ENCODE results near the gene GRB7. TPM values are rescaled to one million over a fixed set of nuclear protein-coding genes. Genes with fewer than 3 reads are reported as not detected.
"Not testable (repeated sequence)": the region's sequence is repeated elsewhere in the genome, so short reads cannot be mapped to it uniquely, and the experiment has no call there.

Gene GRB7
- total and polyA plus RNA-seq, 5 experiments from 2014 or later = not detected

DNA sequence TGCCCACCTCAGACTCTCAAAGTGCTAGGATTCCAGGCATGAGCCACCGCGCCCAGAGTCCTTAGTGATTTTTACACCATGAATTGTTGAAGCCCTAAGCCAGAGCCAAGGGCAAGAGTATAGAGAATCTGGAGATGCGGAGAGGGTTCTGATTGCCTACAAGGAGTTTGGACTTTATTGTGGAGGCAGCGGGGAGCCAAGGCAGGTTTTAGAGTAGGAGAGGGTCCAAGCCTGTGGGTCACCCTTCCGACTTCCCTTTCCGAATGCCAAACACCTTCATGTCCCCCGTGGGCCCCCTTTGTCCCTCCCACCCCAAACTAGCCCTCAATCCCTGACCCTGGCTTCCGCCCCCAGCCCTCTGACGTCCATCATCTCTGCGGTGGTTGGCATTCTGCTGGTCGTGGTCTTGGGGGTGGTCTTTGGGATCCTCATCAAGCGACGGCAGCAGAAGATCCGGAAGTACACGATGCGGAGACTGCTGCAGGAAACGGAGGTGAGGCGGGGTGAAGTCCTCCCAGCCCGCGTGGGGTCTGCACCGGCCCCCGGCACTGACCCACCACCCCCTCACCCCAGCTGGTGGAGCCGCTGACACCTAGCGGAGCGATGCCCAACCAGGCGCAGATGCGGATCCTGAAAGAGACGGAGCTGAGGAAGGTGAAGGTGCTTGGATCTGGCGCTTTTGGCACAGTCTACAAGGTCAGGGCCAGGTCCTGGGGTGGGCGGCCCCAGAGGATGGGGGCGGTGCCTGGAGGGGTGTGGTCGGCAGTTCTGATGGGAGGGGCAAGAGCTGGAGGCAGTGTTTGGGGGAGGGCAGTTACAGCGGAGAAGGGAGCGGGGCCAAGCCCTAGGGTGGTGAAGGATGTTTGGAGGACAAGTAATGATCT, 14.5 kb upstream of the GRB7 start:
- Mint-ChIP-seq H3K27ac (no peak overlapping the region), H3K4me1 (peaks cover 5 to 7% (median 6%) of the 10 kb centered on the region in 4 donors), H3K4me3 (no peak overlapping the region), H3K9me3 (no peaks in the 10 kb centered on the region), H3K27me3 (no peaks in the 10 kb centered on the region), H3K36me3 (peaks cover 0 to 18% (median 0%) of the 10 kb centered on the region in 3 donors)
- ATAC-seq (peak in 1 of 2 donors; percentile 35), DNase-seq (peak in 1 of 10 donors; percentile 61)
- POLR2A ChIA-PET = interaction anchor here (0.6 to 0.9 kb wide), 2 partner anchors 46 to 192 kb away, joined by 3 read pairs; no protein-coding TSS in a partner anchor

DNA sequence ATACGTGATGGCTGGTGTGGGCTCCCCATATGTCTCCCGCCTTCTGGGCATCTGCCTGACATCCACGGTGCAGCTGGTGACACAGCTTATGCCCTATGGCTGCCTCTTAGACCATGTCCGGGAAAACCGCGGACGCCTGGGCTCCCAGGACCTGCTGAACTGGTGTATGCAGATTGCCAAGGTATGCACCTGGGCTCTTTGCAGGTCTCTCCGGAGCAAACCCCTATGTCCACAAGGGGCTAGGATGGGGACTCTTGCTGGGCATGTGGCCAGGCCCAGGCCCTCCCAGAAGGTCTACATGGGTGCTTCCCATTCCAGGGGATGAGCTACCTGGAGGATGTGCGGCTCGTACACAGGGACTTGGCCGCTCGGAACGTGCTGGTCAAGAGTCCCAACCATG, 13.0 kb upstream of the GRB7 start:
- peaks cover 10 to 21% (median 19%) of the 10 kb centered on the region in 4 donors for H3K4me1 Mint-ChIP-seq
- ATAC-seq = no peak
- POLR2A ChIA-PET = interaction anchor here (1.7 kb wide), 1 partner anchor 138 kb away, joined by 6 read pairs; no protein-coding TSS in a partner anchor

DNA sequence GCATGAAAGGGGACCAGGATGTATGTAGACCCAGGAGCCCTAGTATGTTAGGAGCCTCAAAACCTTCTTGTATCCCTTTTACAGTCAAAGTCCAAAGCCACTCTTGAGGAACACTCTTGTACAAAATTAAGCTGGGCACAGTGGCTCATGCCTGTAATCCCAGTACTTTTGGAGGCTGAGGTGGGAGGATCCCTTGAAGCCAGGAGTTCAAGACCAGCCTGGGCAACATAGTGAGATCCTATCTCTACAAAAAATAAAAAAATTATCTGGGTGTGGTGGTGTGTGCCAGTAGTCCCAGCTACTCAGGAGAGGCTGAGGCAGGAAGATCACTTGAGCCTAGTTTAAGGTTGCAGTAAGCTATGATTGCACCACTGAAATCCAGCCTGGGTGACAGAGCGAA, 11.8 kb upstream of the GRB7 start:
- not testable (repeated sequence) for ATAC-seq, H3K27me3 Mint-ChIP-seq, H3K9me3 Mint-ChIP-seq, DNase-seq, H3K4me3 Mint-ChIP-seq
- Mint-ChIP-seq H3K27ac (peak overlapping the region in 1 of 10 donors; percentile 59), H3K4me1 (peaks cover 9 to 26% (median 22%) of the 10 kb centered on the region in 4 donors), H3K36me3 (peaks cover 0 to 26% (median 2%) of the 10 kb centered on the region in 3 donors)
- POLR2A ChIA-PET = interaction anchor here (1.6 to 1.7 kb wide), 3 partner anchors 15 to 137 kb away, joined by 4 to 6 read pairs (median 5); no protein-coding TSS in a partner anchor

More for the DNA sequence above, 13.0 kb upstream of the GRB7 start:
- Mint-ChIP-seq H3K36me3 (peaks cover 0 to 24% (median 2%) of the 10 kb centered on the region in 3 donors), H3K27ac (no peak overlapping the region), H3K4me3 (no peak overlapping the region), H3K27me3 (no peaks in the 10 kb centered on the region), H3K9me3 (no peaks in the 10 kb centered on the region)
- no peak for DNase-seq

DNA sequence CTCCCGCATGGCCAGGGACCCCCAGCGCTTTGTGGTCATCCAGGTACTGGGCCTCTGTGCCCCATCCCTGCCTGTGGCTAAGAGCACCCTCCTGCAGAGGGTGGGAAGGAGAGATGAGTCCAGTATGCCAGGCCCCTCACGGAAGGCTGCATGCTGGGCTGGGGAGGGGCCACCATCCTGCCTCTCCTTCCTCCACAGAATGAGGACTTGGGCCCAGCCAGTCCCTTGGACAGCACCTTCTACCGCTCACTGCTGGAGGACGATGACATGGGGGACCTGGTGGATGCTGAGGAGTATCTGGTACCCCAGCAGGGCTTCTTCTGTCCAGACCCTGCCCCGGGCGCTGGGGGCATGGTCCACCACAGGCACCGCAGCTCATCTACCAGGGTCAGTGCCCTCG, 11.1 kb upstream of the GRB7 start:
- H3K27me3 Mint-ChIP-seq = no peaks in the 10 kb centered on the region
- POLR2A ChIA-PET = interaction anchor here (1.6 kb wide), 2 partner anchors 16 to 47 kb away, joined by 4 to 5 read pairs; no protein-coding TSS in a partner anchor
- peaks cover 9 to 26% (median 23%) of the 10 kb centered on the region in 4 donors for H3K4me1 Mint-ChIP-seq
- ATAC-seq (no peak), DNase-seq (peak in 1 of 10 donors; percentile 44)
- peak overlapping the region in 1 of 10 donors; percentile 67 for H3K27ac Mint-ChIP-seq
- H3K36me3 Mint-ChIP-seq = peaks cover 0 to 26% (median 2%) of the 10 kb centered on the region in 3 donors
- no peaks in the 10 kb centered on the region for H3K9me3 Mint-ChIP-seq
- no peak overlapping the region for H3K4me3 Mint-ChIP-seq

DNA sequence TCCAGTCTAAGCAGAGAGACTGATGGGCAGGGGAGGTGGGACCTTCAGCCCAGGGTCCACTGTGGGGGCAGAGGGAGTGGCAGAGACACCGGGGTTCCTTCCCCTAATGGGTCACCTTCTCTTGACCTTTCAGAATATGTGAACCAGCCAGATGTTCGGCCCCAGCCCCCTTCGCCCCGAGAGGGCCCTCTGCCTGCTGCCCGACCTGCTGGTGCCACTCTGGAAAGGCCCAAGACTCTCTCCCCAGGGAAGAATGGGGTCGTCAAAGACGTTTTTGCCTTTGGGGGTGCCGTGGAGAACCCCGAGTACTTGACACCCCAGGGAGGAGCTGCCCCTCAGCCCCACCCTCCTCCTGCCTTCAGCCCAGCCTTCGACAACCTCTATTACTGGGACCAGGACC, 10.2 kb upstream of the GRB7 start:
- Mint-ChIP-seq H3K4me3 (no peak overlapping the region), H3K27ac (peak overlapping the region in 1 of 10 donors; percentile 22), H3K36me3 (peaks cover 0 to 26% (median 2%) of the 10 kb centered on the region in 3 donors), H3K27me3 (no peaks in the 10 kb centered on the region), H3K4me1 (peaks cover 9 to 26% (median 24%) of the 10 kb centered on the region in 4 donors), H3K9me3 (no peaks in the 10 kb centered on the region)
- no peak for DNase-seq
- ATAC-seq = no peak
- POLR2A ChIA-PET = no interaction called here

DNA sequence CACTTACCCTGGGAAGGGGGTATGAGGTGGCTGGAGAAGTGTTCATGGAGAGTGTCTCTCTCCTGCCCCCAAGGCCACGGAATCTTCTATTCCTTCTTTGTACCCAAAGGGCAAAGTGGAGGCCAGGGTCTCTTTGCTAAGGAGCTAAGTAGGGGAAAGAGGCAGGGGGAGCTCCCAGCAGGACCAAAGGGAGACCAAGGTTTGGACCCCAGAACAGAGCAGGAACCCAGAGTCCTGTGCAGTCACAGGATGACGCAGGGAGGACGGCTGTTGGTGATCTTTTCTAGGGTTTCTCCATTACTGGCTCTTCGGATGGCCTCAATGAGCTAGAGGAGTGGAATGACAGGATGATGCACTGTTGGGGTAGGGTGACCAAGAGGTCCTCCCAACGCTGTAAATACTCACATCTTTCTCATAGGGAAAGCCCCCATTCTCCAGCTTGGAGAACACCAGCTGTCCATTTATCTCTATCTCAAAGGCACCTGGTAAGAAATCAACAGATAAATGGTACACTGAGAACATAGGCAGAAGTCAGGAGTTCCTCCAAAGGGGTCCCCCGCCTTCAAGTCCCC, 8.4 kb upstream of the GRB7 start:
- POLR2A ChIA-PET = interaction anchor here (0.6 to 3.4 kb wide), 26 partner anchors 13 to 226 kb away, joined by 3 to 46 read pairs (median 4); partner anchors contain the start of genes ORMDL3, PGAP3, PNMT and STARD3
- Mint-ChIP-seq H3K4me1 (peaks cover 9 to 26% (median 24%) of the 10 kb centered on the region in 4 donors), H3K27ac (peak overlapping the region; percentile 82 to 97 (median 94)), H3K27me3 (no peaks in the 10 kb centered on the region), H3K9me3 (no peaks in the 10 kb centered on the region), H3K36me3 (peaks cover 0 to 26% (median 2%) of the 10 kb centered on the region in 3 donors), H3K4me3 (peak overlapping the region; percentile 85 to 95 (median 91))
- DNase-seq (peak in 1 of 10 donors; percentile 53), ATAC-seq (no peak)

DNA sequence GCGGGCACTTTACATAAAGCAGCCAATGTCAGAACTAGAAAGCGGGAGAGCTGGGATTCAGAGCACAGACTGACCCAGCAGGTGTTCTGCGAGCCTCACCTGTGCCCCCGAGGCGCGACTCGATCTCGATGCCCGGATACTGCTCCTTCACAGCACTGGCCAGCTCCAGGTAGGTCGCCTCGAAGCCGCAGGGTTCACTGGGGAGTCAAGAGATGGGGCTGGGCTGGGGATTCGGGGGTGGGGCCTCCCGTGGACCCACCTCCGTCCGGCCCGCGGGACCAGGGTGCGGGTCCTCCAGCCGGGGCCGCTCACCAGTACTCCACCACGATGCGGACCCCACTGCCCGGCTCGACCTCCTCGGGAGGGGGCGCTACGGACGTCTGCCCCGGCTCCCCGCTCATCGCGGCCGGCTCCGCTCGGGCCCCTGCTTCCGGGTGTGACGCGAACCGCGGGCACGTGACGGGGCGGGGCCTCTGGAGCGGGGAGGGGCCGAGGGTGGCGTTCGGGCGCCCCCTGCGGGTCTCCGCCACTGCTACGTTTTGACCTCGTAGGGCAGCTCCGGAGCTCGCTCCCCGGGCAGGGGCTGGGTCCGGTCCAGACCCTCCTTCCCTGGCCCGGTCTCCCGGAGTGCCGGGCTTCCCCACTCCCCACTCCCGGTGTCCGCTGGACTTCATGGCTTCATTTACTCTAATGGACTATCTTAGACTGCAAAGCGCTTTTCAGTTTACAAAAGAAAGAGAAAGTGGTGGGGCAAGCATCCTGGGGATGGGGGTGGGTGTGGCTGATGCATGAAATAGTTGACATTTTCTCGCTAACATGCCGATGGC, 7.4 kb upstream of the GRB7 start, which contains the start of gene MIEN1:
Gene MIEN1, minus strand, starts transcription at position 438 of the 827 bp plus-strand sequence. Its CDS starts 37 bp downstream, at position 401.
- peak; percentile 86 to 93 for ATAC-seq

DNA sequence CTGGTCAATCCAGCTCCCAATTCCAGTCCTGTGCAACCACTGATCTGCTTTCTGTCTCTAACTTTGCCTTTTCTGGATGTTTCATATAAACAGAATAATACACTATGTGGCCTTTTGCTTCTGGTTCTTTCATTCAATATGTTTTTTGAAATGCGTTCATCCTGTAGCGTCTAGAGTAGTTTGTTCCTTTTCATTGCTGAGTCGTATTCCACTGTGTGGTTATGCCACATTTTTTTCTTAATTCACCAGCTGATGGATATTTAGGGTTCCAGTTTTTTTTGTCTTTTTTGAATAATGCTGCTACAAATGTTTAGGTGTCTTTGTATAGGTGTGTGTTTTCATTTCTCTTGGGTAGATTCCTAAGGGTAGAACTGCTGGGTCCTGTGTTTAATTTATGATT, 5.2 kb upstream of the GRB7 start:
- Mint-ChIP-seq H3K27me3 (peaks cover 0 to 2% (median 0%) of the 10 kb centered on the region in 5 donors), H3K9me3 (no peaks in the 10 kb centered on the region), H3K4me1 (peaks cover 7 to 20% (median 19%) of the 10 kb centered on the region in 4 donors), H3K27ac (peak overlapping the region in 2 of 10 donors; percentile 47 to 61), H3K4me3 (peak overlapping the region in 9 of 10 donors; percentile 4 to 81 (median 44)), H3K36me3 (peaks cover 0 to 13% (median 2%) of the 10 kb centered on the region in 3 donors)
- DNase-seq (no peak), ATAC-seq (no peak)
- POLR2A ChIA-PET = interaction anchor here (0.6 to 1.4 kb wide), 3 partner anchors 37 to 414 kb away, joined by 3 to 4 read pairs (median 3); no protein-coding TSS in a partner anchor

More for the DNA sequence above, 7.4 kb upstream of the GRB7 start, which contains the start of gene MIEN1:
- peaks cover 9 to 26% (median 24%) of the 10 kb centered on the region in 4 donors for H3K4me1 Mint-ChIP-seq
- POLR2A ChIA-PET = interaction anchor here (0.5 to 3.4 kb wide), 27 partner anchors 10 to 847 kb away, joined by 3 to 46 read pairs (median 4); partner anchors contain the start of genes ORMDL3, PGAP3, PNMT and STARD3
- H3K27ac Mint-ChIP-seq = peak within 1 kb of the TSS; percentile 82 to 97 (median 94)
- H3K4me3 Mint-ChIP-seq = peak within 1 kb of the TSS; percentile 85 to 95 (median 91)
- no peaks in the 10 kb centered on the region for H3K27me3 Mint-ChIP-seq
- peaks cover 0 to 26% (median 2%) of the 10 kb centered on the region in 3 donors for H3K36me3 Mint-ChIP-seq
- H3K9me3 Mint-ChIP-seq = no peaks in the 10 kb centered on the region
- DNase-seq = peak; percentile 85 to 99 (median 95)

DNA sequence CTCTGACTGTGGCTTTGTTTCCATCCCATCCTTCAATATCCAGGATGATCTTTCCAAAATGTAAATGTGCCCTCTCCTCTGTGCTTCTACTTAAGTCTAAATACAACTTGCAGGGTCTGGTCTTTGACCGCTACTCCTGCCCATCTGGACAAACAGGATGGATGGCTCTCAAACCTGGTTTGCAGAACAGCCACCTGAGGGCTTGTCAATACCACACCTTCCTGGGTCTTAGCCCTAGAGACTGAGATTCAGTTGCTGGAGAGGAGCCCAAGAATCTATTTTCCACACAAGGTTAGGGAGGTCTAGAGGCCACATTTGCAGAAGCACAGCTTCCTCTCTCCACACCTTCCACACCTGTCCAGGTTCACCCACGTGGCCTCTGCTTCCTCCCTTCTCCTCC, 1.9 kb upstream of the GRB7 start:
- no peak for ATAC-seq
- H3K4me3 Mint-ChIP-seq = no peak overlapping the region
- H3K27me3 Mint-ChIP-seq = peaks cover 2 to 28% (median 9%) of the 10 kb centered on the region in 5 donors
- peak overlapping the region in 1 of 10 donors; percentile 68 for H3K27ac Mint-ChIP-seq
- no peak for DNase-seq
- peaks cover 0 to 2% (median 0%) of the 10 kb centered on the region in 3 donors for H3K36me3 Mint-ChIP-seq
- no peaks in the 10 kb centered on the region for H3K9me3 Mint-ChIP-seq
- POLR2A ChIA-PET = interaction anchor here (0.6 to 1.5 kb wide), 3 partner anchors 11 to 375 kb away, joined by 3 read pairs; no protein-coding TSS in a partner anchor
- H3K4me1 Mint-ChIP-seq = peaks cover 6 to 30% (median 19%) of the 10 kb centered on the region in 4 donors

DNA sequence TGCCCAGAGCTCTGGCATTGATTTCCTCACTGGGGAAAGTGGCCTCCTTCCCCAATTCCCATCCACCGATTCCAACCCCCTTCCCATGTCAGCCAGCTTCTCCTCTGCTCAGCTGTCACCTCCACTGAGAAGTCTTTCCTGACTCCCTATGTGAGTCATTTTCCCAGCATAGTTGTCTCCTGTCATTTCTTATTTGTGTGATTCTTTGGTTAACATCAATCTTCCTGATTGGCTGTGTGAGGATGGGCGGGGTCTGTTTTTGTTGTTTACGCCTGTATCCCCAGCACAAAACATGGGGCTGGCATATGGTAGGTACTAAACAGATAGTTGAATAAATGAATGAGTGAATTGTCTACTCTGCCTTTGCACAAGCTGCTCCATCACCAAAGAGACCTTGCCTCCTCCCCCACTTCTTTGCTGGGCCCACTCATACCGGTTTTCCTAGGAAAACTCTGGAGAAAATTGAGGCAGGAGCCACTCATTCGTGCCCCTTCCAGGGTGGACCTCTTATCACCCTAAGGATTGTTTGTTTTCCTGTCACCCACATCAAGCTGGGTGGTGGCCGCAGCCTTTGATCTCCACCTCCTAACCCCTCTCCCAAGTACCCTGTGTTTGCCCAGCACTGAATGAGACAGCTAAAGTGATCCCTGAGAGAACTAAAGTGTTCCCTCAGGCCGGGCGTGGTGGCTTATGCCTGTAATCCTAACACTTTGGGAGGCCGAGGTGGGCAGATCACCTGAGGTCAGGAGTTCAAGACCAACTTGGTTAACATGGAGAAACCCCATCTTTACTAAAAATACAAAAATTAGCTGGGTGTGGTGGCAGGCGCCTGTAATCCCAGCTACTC, 1.2 kb upstream of the GRB7 start:
- peak overlapping the region in 1 of 10 donors; percentile 32 for H3K4me3 Mint-ChIP-seq
- ATAC-seq (no peak), DNase-seq (peak in 1 of 10 donors; percentile 21)
- peak overlapping the region in 2 of 10 donors; percentile 53 to 68 for H3K27ac Mint-ChIP-seq
- no peaks in the 10 kb centered on the region for H3K9me3 Mint-ChIP-seq
- H3K27me3 Mint-ChIP-seq = peaks cover 2 to 28% (median 10%) of the 10 kb centered on the region in 5 donors
- H3K36me3 Mint-ChIP-seq = peaks cover 0 to 2% (median 0%) of the 10 kb centered on the region in 3 donors
- H3K4me1 Mint-ChIP-seq = peaks cover 7 to 30% (median 20%) of the 10 kb centered on the region in 4 donors
- POLR2A ChIA-PET = interaction anchor here (0.7 to 1.5 kb wide), 2 partner anchors 113 to 125 kb away, joined by 3 to 4 read pairs; no protein-coding TSS in a partner anchor

Measured in naive thymus-derived CD8-positive, alpha-beta T cell (primary cell).